SK-N-SH treated with all-trans-retinoic acid at 6 μM for 48 hours (cell line): Measurements from ENCODE around the gene ASS1.

Source experiments
- ATAC-seq: fragments of 200-7000 bp; cut with Tn5 transposase; 3 replicates; pipeline ENCODE4 v1.9.1; 2020; ENCODE audit warnings: mild to moderate bottlenecking, moderate library complexity
- ARNTL ChIP-seq: fragments of 450-650 bp; formaldehyde crosslinking; IDR thresholded peaks from 2 replicates; pipeline ENCODE4 v1.5.0; 2020; ENCODE audit warnings: low read depth, mild to moderate bottlenecking, moderate library complexity, borderline replicate concordance
- CSDC2 ChIP-seq: fragments of 250-450 bp; sonication (Bioruptor Pico); IDR thresholded peaks from 2 replicates; pipeline ENCODE4 v1.5.0; 2020; ENCODE audit warnings: mild to moderate bottlenecking, moderate library complexity
- ESRRG ChIP-seq: fragments of 250-450 bp; sonication (Bioruptor Pico); IDR thresholded peaks from 2 replicates; pipeline ENCODE4 v1.6.1; 2021; ENCODE audit warnings: mild to moderate bottlenecking
- GLIS3 ChIP-seq: fragments of 250-450 bp; sonication (Bioruptor Pico); IDR thresholded peaks from 2 replicates; pipeline ENCODE4 v1.5.0; 2020; ENCODE audit warnings: mild to moderate bottlenecking, moderate library complexity
- ISL1 ChIP-seq: fragments of 250-450 bp; sonication (Bioruptor Pico); IDR thresholded peaks from 2 replicates; pipeline ENCODE4 v2.1.2; 2022; ENCODE audit warnings: mild to moderate bottlenecking, moderate library complexity
- OSR1 ChIP-seq: fragments of 250-450 bp; sonication (Bioruptor Pico); IDR thresholded peaks from 2 replicates; pipeline ENCODE4 v1.8.0; 2022; ENCODE audit warnings: moderate library complexity, mild to moderate bottlenecking, inconsistent platforms
- PPARA ChIP-seq: fragments of 250-450 bp; sonication (Bioruptor Pico); IDR thresholded peaks from 2 replicates; pipeline ENCODE4 v1.5.0; 2020; ENCODE audit warnings: mild to moderate bottlenecking, borderline replicate concordance
- SNAI2 ChIP-seq: fragments of 250-450 bp; sonication (Bioruptor Pico); IDR thresholded peaks from 2 replicates; pipeline ENCODE4 v1.5.0; 2020; ENCODE audit warnings: mild to moderate bottlenecking, moderate library complexity
- ZC3H10 ChIP-seq: fragments of 250-450 bp; sonication (Bioruptor Pico); IDR thresholded peaks from 2 replicates; pipeline ENCODE4 v1.5.1; 2021; ENCODE audit warnings: mild to moderate bottlenecking, moderate library complexity
- ZFP3 ChIP-seq: fragments of 250-450 bp; sonication (Bioruptor Pico); IDR thresholded peaks from 2 replicates; pipeline ENCODE4 v1.5.0; 2020; ENCODE audit warnings: mild to moderate bottlenecking, moderate library complexity
- ZFP30 ChIP-seq: fragments of 450-650 bp; formaldehyde crosslinking; IDR thresholded peaks from 2 replicates; pipeline ENCODE4 v1.5.0; 2022; ENCODE audit warnings: mild to moderate bottlenecking, moderate library complexity
- ZNF565 ChIP-seq: fragments of 450-650 bp; formaldehyde crosslinking; conservative IDR thresholded peaks from 2 replicates; pipeline ENCODE4 v1.5.0; 2020; ENCODE audit warnings: low read depth, mild to moderate bottlenecking, moderate library complexity
- ZNF70 ChIP-seq: fragments of 450-650 bp; formaldehyde crosslinking; IDR thresholded peaks from 2 replicates; pipeline ENCODE4 v1.5.0; 2020; ENCODE audit warnings: mild to moderate bottlenecking, moderate library complexity
- ZNF8 ChIP-seq: fragments of 450-650 bp; formaldehyde crosslinking; IDR thresholded peaks from 2 replicates; pipeline ENCODE4 v1.5.0; 2020; ENCODE audit warnings: mild to moderate bottlenecking, moderate library complexity
- TF ChIP-seq, protein P1 (sequence below): fragments of 250-450 bp; sonication (Bioruptor Pico); IDR thresholded peaks from 2 replicates; pipeline ENCODE4 v1.5.0; 2020; ENCODE audit warnings: mild to moderate bottlenecking, moderate library complexity
- TF ChIP-seq, protein P2 (sequence below): fragments of 250-450 bp; sonication (Bioruptor Pico); IDR thresholded peaks from 2 replicates; pipeline ENCODE4 v1.5.1; 2020; ENCODE audit warnings: low read depth, mild to moderate bottlenecking, moderate library complexity
- TF ChIP-seq, protein P3 (sequence below): fragments of 250-450 bp; sonication (Bioruptor Pico); IDR thresholded peaks from 2 replicates; pipeline ENCODE4 v1.8.0; 2020; ENCODE audit warnings: mild to moderate bottlenecking, moderate library complexity, borderline replicate concordance
- TF ChIP-seq, protein P4 (sequence below): fragments of 250-450 bp; sonication (Bioruptor Pico); IDR thresholded peaks from 2 replicates; pipeline ENCODE4 v1.8.0; 2021; ENCODE audit warnings: low read depth, mild to moderate bottlenecking, moderate library complexity, borderline replicate concordance
- TF ChIP-seq, protein P5 (sequence below): fragments of 250-450 bp; sonication (Bioruptor Pico); IDR thresholded peaks from 2 replicates; pipeline ENCODE4 v1.5.1; 2021; ENCODE audit warnings: mild to moderate bottlenecking, moderate library complexity

ASS1 gene

DNA sequence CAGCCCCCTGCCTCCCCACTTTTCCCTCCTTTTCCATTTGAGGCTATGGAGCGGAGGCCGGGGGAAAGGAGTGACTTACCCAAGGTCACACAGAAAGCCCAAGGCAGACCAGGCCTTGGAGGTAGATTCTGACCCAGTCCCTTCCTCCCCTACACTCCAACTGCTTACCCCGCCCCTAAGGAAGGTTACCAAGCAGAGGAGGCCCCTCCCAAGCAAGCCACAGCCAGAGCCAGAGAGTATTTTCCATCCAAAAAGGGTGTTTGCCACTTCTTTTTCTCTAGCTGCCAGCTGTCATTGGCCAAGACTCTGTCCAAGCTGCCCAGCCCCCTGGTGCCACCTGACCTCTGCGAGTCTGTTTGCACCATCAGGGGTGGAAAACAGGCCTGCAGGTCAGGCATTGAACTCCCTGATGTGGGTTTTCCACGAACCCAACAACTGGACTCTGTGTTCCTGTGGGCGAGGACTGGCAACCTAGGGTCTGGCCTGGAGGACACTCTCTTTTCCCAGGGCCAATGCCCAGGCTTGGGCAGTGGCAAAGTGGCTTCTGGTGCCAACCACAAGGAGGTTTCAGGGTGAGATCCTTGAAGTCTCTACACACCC is 6.3 kb upstream of the ASS1 start:
- TF ChIP-seq ZNF8 (CRISPR knock-in tag): no peak
- no peak for TF ChIP-seq ZNF565 (CRISPR knock-in tag)
- no peak for TF ChIP-seq ZFP30 (CRISPR knock-in tag)

DNA sequence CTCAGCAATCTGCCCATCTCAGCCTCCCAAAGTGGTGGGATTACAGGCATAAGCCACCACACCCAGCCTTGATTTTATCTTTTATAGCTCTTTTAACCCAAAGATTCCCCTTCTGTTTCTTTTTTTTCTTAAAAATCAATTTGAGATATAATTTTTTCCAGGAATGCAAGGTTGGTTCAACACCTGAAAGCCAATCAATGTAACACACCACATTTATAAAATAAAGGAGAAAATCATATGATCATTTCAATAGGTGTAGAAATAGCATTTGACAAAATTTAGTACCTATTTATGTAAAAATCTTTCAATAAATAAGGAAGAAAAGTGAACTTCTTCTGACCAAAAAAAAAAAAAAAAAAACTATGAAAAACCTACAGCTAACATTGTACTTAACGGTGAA is 3.7 kb upstream of the ASS1 start:
- ATAC-seq: no peak
- TF ChIP-seq ARNTL (CRISPR knock-in tag) (no peak), OSR1 (CRISPR knock-in tag) (no peak), GLIS3 (no peak), ESRRG (CRISPR knock-in tag) (no peak), ZNF565 (CRISPR knock-in tag) (no peak), ZNF70 (CRISPR knock-in tag) (no peak), ISL1 (CRISPR knock-in tag) (no peak), ZC3H10 (CRISPR knock-in tag) (no peak)
- TF ChIP-seq, protein P1, sequence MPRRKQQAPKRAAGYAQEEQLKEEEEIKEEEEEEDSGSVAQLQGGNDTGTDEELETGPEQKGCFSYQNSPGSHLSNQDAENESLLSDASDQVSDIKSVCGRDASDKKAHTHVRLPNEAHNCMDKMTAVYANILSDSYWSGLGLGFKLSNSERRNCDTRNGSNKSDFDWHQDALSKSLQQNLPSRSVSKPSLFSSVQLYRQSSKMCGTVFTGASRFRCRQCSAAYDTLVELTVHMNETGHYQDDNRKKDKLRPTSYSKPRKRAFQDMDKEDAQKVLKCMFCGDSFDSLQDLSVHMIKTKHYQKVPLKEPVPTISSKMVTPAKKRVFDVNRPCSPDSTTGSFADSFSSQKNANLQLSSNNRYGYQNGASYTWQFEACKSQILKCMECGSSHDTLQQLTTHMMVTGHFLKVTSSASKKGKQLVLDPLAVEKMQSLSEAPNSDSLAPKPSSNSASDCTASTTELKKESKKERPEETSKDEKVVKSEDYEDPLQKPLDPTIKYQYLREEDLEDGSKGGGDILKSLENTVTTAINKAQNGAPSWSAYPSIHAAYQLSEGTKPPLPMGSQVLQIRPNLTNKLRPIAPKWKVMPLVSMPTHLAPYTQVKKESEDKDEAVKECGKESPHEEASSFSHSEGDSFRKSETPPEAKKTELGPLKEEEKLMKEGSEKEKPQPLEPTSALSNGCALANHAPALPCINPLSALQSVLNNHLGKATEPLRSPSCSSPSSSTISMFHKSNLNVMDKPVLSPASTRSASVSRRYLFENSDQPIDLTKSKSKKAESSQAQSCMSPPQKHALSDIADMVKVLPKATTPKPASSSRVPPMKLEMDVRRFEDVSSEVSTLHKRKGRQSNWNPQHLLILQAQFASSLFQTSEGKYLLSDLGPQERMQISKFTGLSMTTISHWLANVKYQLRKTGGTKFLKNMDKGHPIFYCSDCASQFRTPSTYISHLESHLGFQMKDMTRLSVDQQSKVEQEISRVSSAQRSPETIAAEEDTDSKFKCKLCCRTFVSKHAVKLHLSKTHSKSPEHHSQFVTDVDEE: no peak
- TF ChIP-seq, protein P2, sequence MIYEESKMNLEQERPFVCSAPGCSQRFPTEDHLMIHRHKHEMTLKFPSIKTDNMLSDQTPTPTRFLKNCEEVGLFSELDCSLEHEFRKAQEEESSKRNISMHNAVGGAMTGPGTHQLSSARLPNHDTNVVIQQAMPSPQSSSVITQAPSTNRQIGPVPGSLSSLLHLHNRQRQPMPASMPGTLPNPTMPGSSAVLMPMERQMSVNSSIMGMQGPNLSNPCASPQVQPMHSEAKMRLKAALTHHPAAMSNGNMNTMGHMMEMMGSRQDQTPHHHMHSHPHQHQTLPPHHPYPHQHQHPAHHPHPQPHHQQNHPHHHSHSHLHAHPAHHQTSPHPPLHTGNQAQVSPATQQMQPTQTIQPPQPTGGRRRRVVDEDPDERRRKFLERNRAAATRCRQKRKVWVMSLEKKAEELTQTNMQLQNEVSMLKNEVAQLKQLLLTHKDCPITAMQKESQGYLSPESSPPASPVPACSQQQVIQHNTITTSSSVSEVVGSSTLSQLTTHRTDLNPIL (CRISPR knock-in tag): no peak
- TF ChIP-seq, protein P3, sequence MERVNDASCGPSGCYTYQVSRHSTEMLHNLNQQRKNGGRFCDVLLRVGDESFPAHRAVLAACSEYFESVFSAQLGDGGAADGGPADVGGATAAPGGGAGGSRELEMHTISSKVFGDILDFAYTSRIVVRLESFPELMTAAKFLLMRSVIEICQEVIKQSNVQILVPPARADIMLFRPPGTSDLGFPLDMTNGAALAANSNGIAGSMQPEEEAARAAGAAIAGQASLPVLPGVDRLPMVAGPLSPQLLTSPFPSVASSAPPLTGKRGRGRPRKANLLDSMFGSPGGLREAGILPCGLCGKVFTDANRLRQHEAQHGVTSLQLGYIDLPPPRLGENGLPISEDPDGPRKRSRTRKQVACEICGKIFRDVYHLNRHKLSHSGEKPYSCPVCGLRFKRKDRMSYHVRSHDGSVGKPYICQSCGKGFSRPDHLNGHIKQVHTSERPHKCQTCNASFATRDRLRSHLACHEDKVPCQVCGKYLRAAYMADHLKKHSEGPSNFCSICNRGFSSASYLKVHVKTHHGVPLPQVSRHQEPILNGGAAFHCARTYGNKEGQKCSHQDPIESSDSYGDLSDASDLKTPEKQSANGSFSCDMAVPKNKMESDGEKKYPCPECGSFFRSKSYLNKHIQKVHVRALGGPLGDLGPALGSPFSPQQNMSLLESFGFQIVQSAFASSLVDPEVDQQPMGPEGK (CRISPR knock-in tag): no peak
- TF ChIP-seq, protein P4, sequence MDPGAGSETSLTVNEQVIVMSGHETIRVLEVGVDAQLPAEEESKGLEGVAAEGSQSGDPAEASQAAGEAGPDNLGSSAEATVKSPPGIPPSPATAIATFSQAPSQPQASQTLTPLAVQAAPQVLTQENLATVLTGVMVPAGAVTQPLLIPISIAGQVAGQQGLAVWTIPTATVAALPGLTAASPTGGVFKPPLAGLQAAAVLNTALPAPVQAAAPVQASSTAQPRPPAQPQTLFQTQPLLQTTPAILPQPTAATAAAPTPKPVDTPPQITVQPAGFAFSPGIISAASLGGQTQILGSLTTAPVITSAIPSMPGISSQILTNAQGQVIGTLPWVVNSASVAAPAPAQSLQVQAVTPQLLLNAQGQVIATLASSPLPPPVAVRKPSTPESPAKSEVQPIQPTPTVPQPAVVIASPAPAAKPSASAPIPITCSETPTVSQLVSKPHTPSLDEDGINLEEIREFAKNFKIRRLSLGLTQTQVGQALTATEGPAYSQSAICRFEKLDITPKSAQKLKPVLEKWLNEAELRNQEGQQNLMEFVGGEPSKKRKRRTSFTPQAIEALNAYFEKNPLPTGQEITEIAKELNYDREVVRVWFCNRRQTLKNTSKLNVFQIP: no peak
- TF ChIP-seq, protein P5, sequence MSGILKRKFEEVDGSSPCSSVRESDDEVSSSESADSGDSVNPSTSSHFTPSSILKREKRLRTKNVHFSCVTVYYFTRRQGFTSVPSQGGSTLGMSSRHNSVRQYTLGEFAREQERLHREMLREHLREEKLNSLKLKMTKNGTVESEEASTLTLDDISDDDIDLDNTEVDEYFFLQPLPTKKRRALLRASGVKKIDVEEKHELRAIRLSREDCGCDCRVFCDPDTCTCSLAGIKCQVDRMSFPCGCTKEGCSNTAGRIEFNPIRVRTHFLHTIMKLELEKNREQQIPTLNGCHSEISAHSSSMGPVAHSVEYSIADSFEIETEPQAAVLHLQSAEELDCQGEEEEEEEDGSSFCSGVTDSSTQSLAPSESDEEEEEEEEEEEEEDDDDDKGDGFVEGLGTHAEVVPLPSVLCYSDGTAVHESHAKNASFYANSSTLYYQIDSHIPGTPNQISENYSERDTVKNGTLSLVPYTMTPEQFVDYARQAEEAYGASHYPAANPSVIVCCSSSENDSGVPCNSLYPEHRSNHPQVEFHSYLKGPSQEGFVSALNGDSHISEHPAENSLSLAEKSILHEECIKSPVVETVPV (CRISPR knock-in tag): no peak

More for the DNA sequence above, 6.3 kb upstream of the ASS1 start:
- ATAC-seq: no peak

DNA sequence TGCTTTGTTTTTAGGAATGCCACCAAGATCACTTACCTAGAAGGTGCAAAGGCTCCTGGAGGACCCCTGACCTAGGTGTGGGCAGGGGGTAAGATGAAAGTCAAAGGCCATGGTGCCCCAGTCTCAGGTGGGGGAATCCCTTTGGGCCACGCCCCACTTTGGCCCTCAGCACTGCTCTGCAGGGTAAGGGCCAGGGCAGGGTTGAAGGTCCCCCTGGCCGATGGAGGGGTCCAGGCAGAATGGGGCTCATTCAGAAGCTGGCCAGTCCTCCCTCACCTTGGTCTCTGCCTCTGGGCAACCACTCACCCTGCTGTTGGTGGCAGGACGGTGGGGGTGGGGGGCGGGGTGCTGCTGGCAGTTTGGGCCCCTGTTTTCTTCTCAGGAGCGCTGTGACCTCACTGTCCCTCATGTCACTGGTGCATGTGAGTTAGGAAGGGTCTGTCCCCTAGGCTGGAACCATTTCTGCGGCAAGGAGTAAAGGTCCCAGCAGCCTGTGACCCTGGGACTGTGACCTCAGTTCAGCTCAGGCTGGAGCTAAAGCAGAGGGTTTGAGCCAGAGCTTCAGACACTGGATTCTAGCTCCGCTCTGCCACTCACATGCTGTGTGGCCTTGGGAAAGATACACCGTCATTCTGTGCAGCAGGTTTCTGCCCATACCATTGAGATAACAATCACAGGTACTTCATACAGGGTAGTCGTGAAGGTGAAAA is 1.9 kb upstream of the ASS1 start:
- no peak for TF ChIP-seq ISL1 (CRISPR knock-in tag)
- no peak for TF ChIP-seq ZFP3
- TF ChIP-seq ZFP30 (CRISPR knock-in tag): no peak
- TF ChIP-seq PPARA (CRISPR knock-in tag): no peak
- TF ChIP-seq ESRRG (CRISPR knock-in tag): no peak
- TF ChIP-seq SNAI2 (CRISPR knock-in tag): no peak
- no peak for TF ChIP-seq CSDC2 (CRISPR knock-in tag)
- TF ChIP-seq, protein P2 (CRISPR knock-in tag): no peak
- TF ChIP-seq, protein P1: no peak
- no peak for ATAC-seq
